ENCODE results near the gene USH2A. TPM values are rescaled to one million over a fixed set of nuclear protein-coding genes. Genes with fewer than 3 reads are reported as not detected.
"Not testable (repeated sequence)": the region's sequence is repeated elsewhere in the genome, so short reads cannot be mapped to it uniquely, and the experiment has no call there.

USH2A gene
- total RNA-seq, 1 donor from 2014 or later: 0.04 TPM

GRCh38 chr1:216015116-216015515 is 408.1 kb downstream of the USH2A start:
- Histone ChIP-seq H3K9ac (no peak overlapping the region), H3F3A (ENCODE audit: low read depth) (no peaks in the 10 kb centered on the region), H3K27ac (no peak overlapping the region), H3K36me3 (no peaks in the 10 kb centered on the region), H4K20me1 (ENCODE audit: low read depth) (no peaks in the 10 kb centered on the region), H3K9me3 (ENCODE audit: low read depth) (no peaks in the 10 kb centered on the region), H3K79me2 (ENCODE audit: low read depth) (no peaks in the 10 kb centered on the region), H3K27me3 (no peaks in the 10 kb centered on the region), H3K4me1 (peaks cover 7% of the 10 kb centered on the region), H2AFZ (replicated peaks) (no peak overlapping the region), H3K4me3 (no peak overlapping the region), H3K4me2 (no peak overlapping the region)
- no peak for DNase-seq (ENCODE audit: low spot score)
- Mint-ChIP-seq H3K4me3 (no peak overlapping the region), H3K27ac (no peak overlapping the region), H3K9me3 (no peaks in the 10 kb centered on the region), H3K4me1 (no peaks in the 10 kb centered on the region), H3K27me3 (ENCODE audit: insufficient read depth, low read depth) (no peaks in the 10 kb centered on the region), H3K36me3 (no peaks in the 10 kb centered on the region)
- TF ChIP-seq EZH2phosphoT487 (IDR thresholded peaks at IDR 0.05) (no peak), EZH2 (IDR thresholded peaks at IDR 0.05) (no peak), CTCF (IDR thresholded peaks at IDR 0.05) (no peak)

GRCh38 chr1:216014086-216014485 is 409.2 kb downstream of the USH2A start:
- no peaks in the 10 kb centered on the region for H3K79me2 ChIP-seq (ENCODE audit: low read depth)
- peaks cover 7% of the 10 kb centered on the region for H3K4me1 ChIP-seq
- no peaks in the 10 kb centered on the region for H3K9me3 ChIP-seq (ENCODE audit: low read depth)
- no peaks in the 10 kb centered on the region for H3K36me3 ChIP-seq
- TF ChIP-seq EZH2phosphoT487 (IDR thresholded peaks at IDR 0.05): no peak
- H3K4me3 ChIP-seq: no peak overlapping the region
- H3F3A ChIP-seq (ENCODE audit: low read depth): no peaks in the 10 kb centered on the region
- H3K4me3 Mint-ChIP-seq: no peak overlapping the region
- no peak overlapping the region for H2AFZ ChIP-seq (replicated peaks)
- no peaks in the 10 kb centered on the region for H4K20me1 ChIP-seq (ENCODE audit: low read depth)
- H3K36me3 Mint-ChIP-seq: no peaks in the 10 kb centered on the region
- H3K4me1 Mint-ChIP-seq: peaks cover 3% of the 10 kb centered on the region
- no peak overlapping the region for H3K4me2 ChIP-seq
- no peak overlapping the region for H3K27ac Mint-ChIP-seq
- H3K27ac ChIP-seq: no peak overlapping the region
- no peak for DNase-seq (ENCODE audit: low spot score)
- no peaks in the 10 kb centered on the region for H3K27me3 ChIP-seq
- no peaks in the 10 kb centered on the region for H3K9me3 Mint-ChIP-seq
- no peak overlapping the region for H3K9ac ChIP-seq
- H3K27me3 Mint-ChIP-seq (ENCODE audit: insufficient read depth, low read depth): peaks cover 2% of the 10 kb centered on the region

GRCh38 chr1:216009456-216009855 is 413.8 kb downstream of the USH2A start:
- not testable (repeated sequence) for H3K4me2 ChIP-seq; H4K20me1 ChIP-seq (ENCODE audit: low read depth); H2AFZ ChIP-seq (replicated peaks); H3K9me3 ChIP-seq (ENCODE audit: low read depth); H3K27ac ChIP-seq; H3K9ac ChIP-seq; H3K4me3 ChIP-seq; H3K27me3 ChIP-seq; H3K36me3 ChIP-seq; H3K9me3 Mint-ChIP-seq; H3K4me3 Mint-ChIP-seq; H3K27ac Mint-ChIP-seq; H3K4me1 ChIP-seq; DNase-seq (ENCODE audit: low spot score); H3K79me2 ChIP-seq (ENCODE audit: low read depth); H3K4me1 Mint-ChIP-seq; H3F3A ChIP-seq (ENCODE audit: low read depth); H3K27me3 Mint-ChIP-seq (ENCODE audit: insufficient read depth, low read depth); H3K36me3 Mint-ChIP-seq

GRCh38 chr1:216005916-216006315 is 417.3 kb downstream of the USH2A start:
- Histone ChIP-seq H2AFZ (replicated peaks) (no peak overlapping the region), H3K27ac (no peak overlapping the region), H3K4me2 (no peak overlapping the region), H4K20me1 (ENCODE audit: low read depth) (no peaks in the 10 kb centered on the region), H3K4me1 (no peaks in the 10 kb centered on the region), H3K4me3 (no peak overlapping the region), H3K79me2 (ENCODE audit: low read depth) (no peaks in the 10 kb centered on the region), H3K36me3 (no peaks in the 10 kb centered on the region), H3K9me3 (ENCODE audit: low read depth) (no peaks in the 10 kb centered on the region), H3F3A (ENCODE audit: low read depth) (no peaks in the 10 kb centered on the region), H3K27me3 (no peaks in the 10 kb centered on the region), H3K9ac (no peak overlapping the region)
- DNase-seq (ENCODE audit: low spot score): no peak
- Mint-ChIP-seq H3K27me3 (ENCODE audit: insufficient read depth, low read depth) (peaks cover 2% of the 10 kb centered on the region), H3K27ac (no peak overlapping the region), H3K4me3 (no peak overlapping the region), H3K36me3 (no peaks in the 10 kb centered on the region), H3K9me3 (no peaks in the 10 kb centered on the region), H3K4me1 (peaks cover 3% of the 10 kb centered on the region)
- TF ChIP-seq CTCF (IDR thresholded peaks at IDR 0.05) (no peak), EZH2 (IDR thresholded peaks at IDR 0.05) (no peak), EZH2phosphoT487 (IDR thresholded peaks at IDR 0.05) (no peak)
